Measurements from ENCODE around the gene THRB. TPM values are rescaled to one million over a fixed set of nuclear protein-coding genes. Genes with fewer than 3 reads are reported as not detected.

Gene THRB
- total RNA-seq, 1 experiment from 2014 or later, result 13.5 TPM

GRCh38 chr3:24373198-24373959 lies 121.3 kb downstream of the THRB start:
- no TSS peak for BruUV-seq (replicated peaks)
- H3K4me1 Mint-ChIP-seq (ENCODE audit: low read depth, unreplicated experiment), result peaks cover 23% of the 10 kb centered on the region
- no peak for TF ChIP-seq CTCF (IDR thresholded peaks at IDR 0.05; ENCODE audit: unreplicated experiment)
- no peaks in the 10 kb centered on the region for H3K27me3 Mint-ChIP-seq (ENCODE audit: unreplicated experiment)
- CTCF ChIA-PET, result no interaction called here
- H3K4me3 Mint-ChIP-seq (ENCODE audit: low read depth, unreplicated experiment), result no peak overlapping the region
- intact Hi-C loops (cut with micrococcal nuclease; ENCODE audit: unreplicated experiment), result no loop called here
- no peaks in the 10 kb centered on the region for H3K36me3 Mint-ChIP-seq (ENCODE audit: insufficient read depth, unreplicated experiment)
- no peak overlapping the region for H3K27ac Mint-ChIP-seq (ENCODE audit: unreplicated experiment)
- no peaks in the 10 kb centered on the region for H3K9me3 Mint-ChIP-seq (ENCODE audit: low read depth, unreplicated experiment)
- no peak for DNase-seq

- H3K4me1 Mint-ChIP-seq (ENCODE audit: low read depth, unreplicated experiment), result peaks cover 22% of the 10 kb centered on the region
- BruUV-seq (replicated peaks), result no TSS peak
- no peak for DNase-seq
- no peak overlapping the region for H3K27ac Mint-ChIP-seq (ENCODE audit: unreplicated experiment)
- no peaks in the 10 kb centered on the region for H3K27me3 Mint-ChIP-seq (ENCODE audit: unreplicated experiment)
- intact Hi-C loops (cut with micrococcal nuclease; ENCODE audit: unreplicated experiment), result no loop called here
- H3K36me3 Mint-ChIP-seq (ENCODE audit: insufficient read depth, unreplicated experiment), result no peaks in the 10 kb centered on the region
- TF ChIP-seq CTCF (IDR thresholded peaks at IDR 0.05; ENCODE audit: unreplicated experiment), result no peak
- CTCF ChIA-PET, result no interaction called here
- no peak overlapping the region for H3K4me3 Mint-ChIP-seq (ENCODE audit: low read depth, unreplicated experiment)
- H3K9me3 Mint-ChIP-seq (ENCODE audit: low read depth, unreplicated experiment), result no peaks in the 10 kb centered on the region
Measured at GRCh38 chr3:24372559-24373197, 122.0 kb downstream of the THRB start.

- Mint-ChIP-seq H3K9me3 (ENCODE audit: low read depth, unreplicated experiment) (no peaks in the 10 kb centered on the region), H3K27ac (ENCODE audit: unreplicated experiment) (no peak overlapping the region), H3K36me3 (ENCODE audit: insufficient read depth, unreplicated experiment) (no peaks in the 10 kb centered on the region), H3K27me3 (ENCODE audit: unreplicated experiment) (no peaks in the 10 kb centered on the region), H3K4me1 (ENCODE audit: low read depth, unreplicated experiment) (peaks cover 14% of the 10 kb centered on the region), H3K4me3 (ENCODE audit: low read depth, unreplicated experiment) (no peak overlapping the region)
- no peak for DNase-seq
- TF ChIP-seq CTCF (IDR thresholded peaks at IDR 0.05; ENCODE audit: unreplicated experiment), result no peak
- CTCF ChIA-PET, result no interaction called here
- BruUV-seq (replicated peaks), result no TSS peak
- intact Hi-C loops (cut with micrococcal nuclease; ENCODE audit: unreplicated experiment), result no loop called here
Measured at GRCh38 chr3:24370352-24371090, 124.1 kb downstream of the THRB start.

- intact Hi-C loops (cut with micrococcal nuclease; ENCODE audit: unreplicated experiment), result loop anchor here (5.0 to 10.0 kb wide), 2 partner anchors 96 to 276 kb away; no protein-coding TSS in a partner anchor
- no TSS peak for BruUV-seq (replicated peaks)
- DNase-seq, result no peak
- no peak overlapping the region for H3K27ac Mint-ChIP-seq (ENCODE audit: unreplicated experiment)
- H3K4me3 Mint-ChIP-seq (ENCODE audit: low read depth, unreplicated experiment), result no peak overlapping the region
- peaks cover 27% of the 10 kb centered on the region for H3K4me1 Mint-ChIP-seq (ENCODE audit: low read depth, unreplicated experiment)
- H3K27me3 Mint-ChIP-seq (ENCODE audit: unreplicated experiment), result no peaks in the 10 kb centered on the region
- H3K9me3 Mint-ChIP-seq (ENCODE audit: low read depth, unreplicated experiment), result no peaks in the 10 kb centered on the region
- no peaks in the 10 kb centered on the region for H3K36me3 Mint-ChIP-seq (ENCODE audit: insufficient read depth, unreplicated experiment)
- no peak for TF ChIP-seq CTCF (IDR thresholded peaks at IDR 0.05; ENCODE audit: unreplicated experiment)
- CTCF ChIA-PET, result no interaction called here
Measured at GRCh38 chr3:24368605-24369004, 126.0 kb downstream of the THRB start.

All from Calu3 (cell line).